ENCODE data around the gene NHERF1.

Gene NHERF1

DNA sequence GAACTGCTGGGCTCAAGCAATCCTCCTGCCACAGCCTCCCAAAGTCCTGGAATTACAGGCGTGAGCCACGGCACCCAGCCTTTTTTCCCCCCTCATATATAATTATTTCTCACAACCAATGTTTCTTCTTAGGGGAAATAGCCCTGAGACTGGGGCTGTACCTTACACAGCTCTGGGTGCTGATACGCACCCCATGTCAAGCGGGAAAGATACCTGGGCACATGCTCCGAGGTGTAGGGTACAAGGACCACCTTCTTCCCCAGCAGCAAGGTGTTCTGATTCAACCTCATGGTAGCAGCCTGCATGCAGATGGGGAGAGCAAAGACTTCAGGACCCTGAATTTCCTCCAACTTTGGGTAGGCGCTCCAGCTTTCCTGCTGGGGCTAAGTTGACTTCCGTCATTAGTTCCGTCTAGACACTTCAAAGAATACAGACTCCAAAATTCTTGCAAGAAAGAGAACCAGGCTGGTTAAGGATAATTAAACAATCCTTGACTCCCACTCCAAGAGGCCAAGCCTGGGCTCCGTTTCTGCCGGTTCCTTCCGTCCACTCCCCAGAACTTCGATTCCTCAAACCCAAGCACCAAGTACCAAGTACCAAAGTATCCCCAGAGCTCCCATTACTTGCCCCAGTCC is 27.1 kb downstream of the NHERF1 start:
- DNase-seq (ENCODE audit: low spot score), result no peak
- TF ChIP-seq, protein P1, sequence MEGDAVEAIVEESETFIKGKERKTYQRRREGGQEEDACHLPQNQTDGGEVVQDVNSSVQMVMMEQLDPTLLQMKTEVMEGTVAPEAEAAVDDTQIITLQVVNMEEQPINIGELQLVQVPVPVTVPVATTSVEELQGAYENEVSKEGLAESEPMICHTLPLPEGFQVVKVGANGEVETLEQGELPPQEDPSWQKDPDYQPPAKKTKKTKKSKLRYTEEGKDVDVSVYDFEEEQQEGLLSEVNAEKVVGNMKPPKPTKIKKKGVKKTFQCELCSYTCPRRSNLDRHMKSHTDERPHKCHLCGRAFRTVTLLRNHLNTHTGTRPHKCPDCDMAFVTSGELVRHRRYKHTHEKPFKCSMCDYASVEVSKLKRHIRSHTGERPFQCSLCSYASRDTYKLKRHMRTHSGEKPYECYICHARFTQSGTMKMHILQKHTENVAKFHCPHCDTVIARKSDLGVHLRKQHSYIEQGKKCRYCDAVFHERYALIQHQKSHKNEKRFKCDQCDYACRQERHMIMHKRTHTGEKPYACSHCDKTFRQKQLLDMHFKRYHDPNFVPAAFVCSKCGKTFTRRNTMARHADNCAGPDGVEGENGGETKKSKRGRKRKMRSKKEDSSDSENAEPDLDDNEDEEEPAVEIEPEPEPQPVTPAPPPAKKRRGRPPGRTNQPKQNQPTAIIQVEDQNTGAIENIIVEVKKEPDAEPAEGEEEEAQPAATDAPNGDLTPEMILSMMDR (IDR thresholded peaks at IDR 0.05; ENCODE audit: extremely low read depth, missing control alignments), result no peak

DNA sequence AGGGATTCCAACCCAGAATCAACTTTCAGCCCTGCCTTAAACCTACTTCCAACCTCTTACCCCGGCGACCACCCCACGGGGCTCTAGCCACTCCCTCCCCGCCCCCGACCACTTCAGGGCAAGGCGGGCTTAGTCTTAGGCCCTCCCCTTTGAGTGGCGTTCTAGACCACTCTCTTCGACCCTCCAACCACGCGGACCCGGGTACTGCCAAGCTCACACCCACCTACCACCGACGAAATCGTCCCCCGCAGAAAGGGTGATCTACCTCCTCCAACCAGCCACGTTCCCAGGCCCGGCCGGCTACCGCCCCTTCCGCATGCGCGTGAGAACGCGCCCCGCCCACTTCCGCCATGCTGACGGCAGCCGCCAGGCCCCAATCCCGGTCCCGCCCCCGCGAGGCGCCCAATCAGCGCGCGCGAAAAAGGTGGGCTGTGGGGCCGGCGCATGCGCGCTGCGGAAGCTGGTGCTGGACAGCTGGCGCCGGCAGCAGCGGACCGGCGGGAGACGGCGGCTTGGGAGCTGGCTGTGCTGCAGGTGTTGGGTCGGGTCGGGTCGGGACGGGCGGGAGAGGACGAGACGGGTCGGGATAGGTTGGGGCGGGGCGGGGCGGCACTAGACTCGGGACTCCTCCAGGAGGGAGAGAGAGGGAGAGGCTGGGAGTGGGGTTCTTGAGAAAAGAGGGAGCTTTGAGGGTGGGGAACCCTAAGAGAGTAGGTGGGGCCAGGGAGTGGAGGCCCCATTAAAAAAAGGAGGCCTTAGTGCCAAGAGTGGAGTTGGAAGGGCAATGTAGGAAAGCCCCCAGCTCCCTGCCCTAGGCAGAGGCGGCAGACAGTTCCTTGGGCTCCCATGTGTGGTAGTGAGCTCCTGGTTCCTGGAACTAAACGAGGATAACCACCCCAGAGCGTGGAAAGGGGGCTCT is 27.9 kb downstream of the NHERF1 start, which contains the start of gene NAT9:
Gene NAT9, minus strand, starts transcription at position 302 of the 919 bp plus-strand sequence. CDS start 647 bp downstream, outside the sequence.
- TF ChIP-seq, protein P1 (IDR thresholded peaks at IDR 0.05; ENCODE audit: extremely low read depth, missing control alignments), result no peak
- peak; percentile 99 for DNase-seq (ENCODE audit: low spot score)

GRCh38 chr17:74776990-74777389 is 28.6 kb downstream of the NHERF1 start:
- DNase-seq (ENCODE audit: low spot score), result no peak
- TF ChIP-seq, protein P1 (IDR thresholded peaks at IDR 0.05; ENCODE audit: extremely low read depth, missing control alignments), result no peak

DNA sequence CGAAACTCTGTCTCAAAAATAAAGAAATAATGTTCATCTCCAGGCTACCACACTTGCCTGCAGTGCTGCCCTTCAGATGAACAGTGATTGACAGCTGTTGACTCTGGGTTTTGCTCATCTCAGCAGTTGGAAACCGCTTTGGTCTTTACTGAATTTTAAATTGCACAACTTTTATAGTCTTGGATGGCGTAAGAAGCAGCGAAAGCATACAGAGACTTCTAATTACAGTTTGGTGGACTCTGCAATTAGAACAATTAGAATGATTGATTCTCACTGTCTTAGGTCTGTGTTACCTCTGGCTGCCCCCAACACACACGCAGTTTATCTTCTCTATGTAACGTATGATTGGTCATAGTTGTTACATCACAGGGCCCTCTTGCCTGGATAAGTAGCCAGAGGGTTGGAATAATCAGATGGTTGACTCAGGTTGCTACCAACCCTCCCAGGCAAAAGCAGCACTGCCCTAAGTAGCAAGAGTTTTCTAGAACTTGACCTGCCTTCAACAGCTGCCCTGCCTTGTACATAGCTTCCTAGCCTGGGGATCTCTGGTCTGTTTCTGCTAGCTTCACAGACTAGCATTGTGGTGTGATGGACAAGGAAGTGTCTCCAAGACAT is 29.6 kb downstream of the NHERF1 start:
- no peak for DNase-seq (ENCODE audit: low spot score)
- TF ChIP-seq, protein P1 (IDR thresholded peaks at IDR 0.05; ENCODE audit: extremely low read depth, missing control alignments), result no peak

DNA sequence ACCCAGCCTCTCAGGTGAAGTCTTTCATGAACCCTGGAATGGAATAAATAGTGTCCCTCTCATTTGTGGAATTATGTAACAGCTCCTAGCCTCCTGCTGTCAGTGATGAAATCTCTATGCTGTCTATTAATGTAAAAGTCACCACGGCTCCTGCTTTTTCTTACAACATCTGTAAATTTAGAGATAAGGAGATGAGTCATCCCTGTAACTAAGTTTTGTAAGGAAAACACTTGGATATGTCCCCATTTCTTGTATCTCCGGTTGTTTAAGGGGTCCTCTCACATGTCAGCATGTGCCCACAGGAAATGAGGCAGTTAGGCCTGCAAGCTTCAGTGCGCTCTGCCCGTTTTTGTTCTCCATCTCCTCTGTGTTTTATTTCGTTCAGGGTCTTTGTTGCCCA is 30.5 kb downstream of the NHERF1 start:
- no peak for DNase-seq (ENCODE audit: low spot score)
- TF ChIP-seq, protein P1 (IDR thresholded peaks at IDR 0.05; ENCODE audit: extremely low read depth, missing control alignments), result no peak

DNA sequence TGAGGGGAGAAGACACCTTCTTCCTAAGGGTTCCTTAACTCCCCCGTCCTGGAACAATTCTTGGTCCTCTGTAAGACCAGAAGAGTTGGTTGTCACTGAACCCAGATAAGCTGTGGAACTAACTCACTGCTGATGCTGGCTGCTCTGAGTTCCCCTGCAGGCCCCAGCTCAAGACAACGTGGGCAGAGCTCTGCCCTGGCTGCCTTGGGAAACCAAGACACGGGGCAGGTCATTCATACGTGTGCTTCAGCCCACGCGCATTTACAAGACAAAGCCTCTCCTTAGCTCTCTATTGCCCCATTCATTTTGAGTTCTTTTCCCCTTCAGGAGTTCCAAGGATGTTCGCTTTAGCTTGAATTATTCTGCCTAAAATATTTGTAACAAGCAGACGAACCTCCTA is 31.1 kb downstream of the NHERF1 start:
- DNase-seq (ENCODE audit: low spot score), result no peak
- TF ChIP-seq, protein P1 (IDR thresholded peaks at IDR 0.05; ENCODE audit: extremely low read depth, missing control alignments), result no peak
